Urinary bladder (tissue), 4 donors: ENCODE data around the gene WSB1. TPM values are rescaled to one million over a fixed set of nuclear protein-coding genes. Genes with fewer than 3 reads are reported as not detected.

Experiments used
- DNase-seq: peaks from one replicate; pipeline ENCODE4 v3.0.0-alpha.2; 2015; ENCODE audit errors: extremely low spot score
- H3K27ac ChIP-seq: one replicate; pipeline ENCODE4 v1.5.1; 2013; ENCODE audit warnings: low read depth, mild to moderate bottlenecking, moderate library complexity
- H3K36me3 ChIP-seq: one replicate; pipeline ENCODE4 v1.6.1; 2013; ENCODE audit warnings: mild to moderate bottlenecking, moderate library complexity; ENCODE audit not compliant: insufficient read depth
- H3K4me1 ChIP-seq: one replicate; pipeline ENCODE4 v1.6.1; 2013; ENCODE audit warnings: mild to moderate bottlenecking, moderate library complexity; ENCODE audit not compliant: insufficient read depth
- H3K4me3 ChIP-seq: one replicate; pipeline ENCODE4 v1.5.1; 2013; ENCODE audit warnings: low read depth, low read length
- WGBS: extraction: QIAGEN DNeasy Blood & Tissue Kit; methylation state at CpG from one replicate; pipeline ENCODE4 v1.1.7; 2013; 5-methylcytosine and 5-hydroxymethylcytosine counted together
- polyA plus RNA-seq: library from polyadenylated mRNA; stranded (reverse); fragments of 200-250 nt; gene quantifications from one replicate; pipeline ENCODE4 v1.2.3, GENCODE V29; 2013
- total RNA-seq: library from RNA; depleted of rRNA; stranded (reverse); fragments of >200 nt; gene quantifications from one replicate; pipeline ENCODE4 v1.2.3, GENCODE V29; 2014
- donor health status: healthy with polysubstance abuse.
- donor health status: healthy.

WSB1 gene
- total and polyA plus RNA-seq, 2 donors, result 118 to 400 TPM

- WGBS, result 20% methylated on average over 6 of the region's 6 CpGs
- Histone ChIP-seq H3K36me3 (peaks cover 7% of the 10 kb centered on the region), H3K4me3 (no peak overlapping the region), H3K27ac (peak overlapping the region; percentile 57), H3K4me1 (no peaks in the 10 kb centered on the region)
- no peak for DNase-seq
Observed at GRCh38 chr17:27315322-27315721, 21.4 kb downstream of the WSB1 start.

GRCh38 chr17:27315796-27316465 is 22.0 kb downstream of the WSB1 start:
- no peak for DNase-seq
- H3K4me1 ChIP-seq, result no peaks in the 10 kb centered on the region

GRCh38 chr17:27318228-27318627 is 24.3 kb downstream of the WSB1 start:
- 73% methylated on average over 4 of the region's 4 CpGs for WGBS
- Histone ChIP-seq H3K36me3 (peaks cover 3% of the 10 kb centered on the region), H3K27ac (no peak overlapping the region), H3K4me3 (no peak overlapping the region), H3K4me1 (no peaks in the 10 kb centered on the region)
- no peak for DNase-seq

More at GRCh38 chr17:27315796-27316465, 22.0 kb downstream of the WSB1 start:
- H3K27ac ChIP-seq, result no peak overlapping the region
- WGBS, result 61% methylated on average over 7 of the region's 7 CpGs
- no peak overlapping the region for H3K4me3 ChIP-seq
- peaks cover 5% of the 10 kb centered on the region for H3K36me3 ChIP-seq

GRCh38 chr17:27318633-27319032 is 24.7 kb downstream of the WSB1 start:
- H3K36me3 ChIP-seq, result peaks cover 3% of the 10 kb centered on the region
- no peak overlapping the region for H3K27ac ChIP-seq
- WGBS, result 86% methylated on average over 6 of the region's 6 CpGs
- DNase-seq, result no peak
- H3K4me3 ChIP-seq, result no peak overlapping the region
- H3K4me1 ChIP-seq, result peaks cover under 1% of the 10 kb centered on the region

GRCh38 chr17:27319541-27320221 is 25.8 kb downstream of the WSB1 start:
- H3K4me1 ChIP-seq, result peaks cover 4% of the 10 kb centered on the region
- DNase-seq, result no peak
- 9% methylated on average over 4 of the region's 4 CpGs for WGBS
- H3K4me3 ChIP-seq, result no peak overlapping the region
- peaks cover 3% of the 10 kb centered on the region for H3K36me3 ChIP-seq
- no peak overlapping the region for H3K27ac ChIP-seq

- no peak for DNase-seq
Observed at GRCh38 chr17:27320222-27320560, 26.3 kb downstream of the WSB1 start.

GRCh38 chr17:27321372-27321771 is 27.5 kb downstream of the WSB1 start:
- no peak overlapping the region for H3K27ac ChIP-seq
- DNase-seq, result no peak
- WGBS, result 83% methylated on average over 2 of the region's 2 CpGs

More at GRCh38 chr17:27320222-27320560, 26.3 kb downstream of the WSB1 start:
- Histone ChIP-seq H3K27ac (no peak overlapping the region), H3K4me1 (peaks cover 4% of the 10 kb centered on the region), H3K4me3 (no peak overlapping the region), H3K36me3 (peaks cover 3% of the 10 kb centered on the region)
- 42% methylated on average over 4 of the region's 4 CpGs for WGBS

GRCh38 chr17:27322026-27322425 is 28.1 kb downstream of the WSB1 start:
- Histone ChIP-seq H3K4me3 (no peak overlapping the region), H3K4me1 (peaks cover 4% of the 10 kb centered on the region), H3K36me3 (no peaks in the 10 kb centered on the region), H3K27ac (no peak overlapping the region)
- 57% methylated on average over 1 of the region's 1 CpG for WGBS
- DNase-seq, result no peak

More at GRCh38 chr17:27321372-27321771, 27.5 kb downstream of the WSB1 start:
- H3K4me3 ChIP-seq, result no peak overlapping the region
- H3K36me3 ChIP-seq, result no peaks in the 10 kb centered on the region
- peaks cover 4% of the 10 kb centered on the region for H3K4me1 ChIP-seq

GRCh38 chr17:27322690-27323508 is 29.0 kb downstream of the WSB1 start:
- 56% methylated on average over 4 of the region's 4 CpGs for WGBS
- H3K36me3 ChIP-seq, result no peaks in the 10 kb centered on the region
- DNase-seq, result no peak
- H3K4me3 ChIP-seq, result no peak overlapping the region
- no peak overlapping the region for H3K27ac ChIP-seq
- H3K4me1 ChIP-seq, result peaks cover 4% of the 10 kb centered on the region

- peaks cover 4% of the 10 kb centered on the region for H3K4me1 ChIP-seq
- WGBS, result 16% methylated on average over 7 of the region's 7 CpGs
- H3K36me3 ChIP-seq, result no peaks in the 10 kb centered on the region
- no peak overlapping the region for H3K27ac ChIP-seq
- DNase-seq, result no peak
- no peak overlapping the region for H3K4me3 ChIP-seq
Observed at GRCh38 chr17:27323538-27324215, 29.8 kb downstream of the WSB1 start.

- 78% methylated on average over 5 of the region's 5 CpGs for WGBS
- no peak for DNase-seq
- H3K27ac ChIP-seq, result no peak overlapping the region
Observed at GRCh38 chr17:27324771-27325339, 30.9 kb downstream of the WSB1 start.

GRCh38 chr17:27326051-27326450 is 32.1 kb downstream of the WSB1 start:
- WGBS, result 88% methylated on average over 2 of the region's 2 CpGs
- DNase-seq, result no peak
- no peak overlapping the region for H3K27ac ChIP-seq
- no peak overlapping the region for H3K4me3 ChIP-seq
- no peaks in the 10 kb centered on the region for H3K36me3 ChIP-seq
- peaks cover 4% of the 10 kb centered on the region for H3K4me1 ChIP-seq

More at GRCh38 chr17:27324771-27325339, 30.9 kb downstream of the WSB1 start:
- no peaks in the 10 kb centered on the region for H3K36me3 ChIP-seq
- H3K4me1 ChIP-seq, result peaks cover 4% of the 10 kb centered on the region
- H3K4me3 ChIP-seq, result no peak overlapping the region

- Histone ChIP-seq H3K27ac (no peak overlapping the region), H3K4me3 (no peak overlapping the region), H3K36me3 (no peaks in the 10 kb centered on the region), H3K4me1 (peaks cover 4% of the 10 kb centered on the region)
- WGBS, result 93% methylated on average over 1 of the region's 1 CpG
- no peak for DNase-seq
Observed at GRCh38 chr17:27326585-27326984, 32.7 kb downstream of the WSB1 start.
